AG08395 (cell line): ENCODE results near the gene REC114.
A peak's percentile ranks its signal among the peaks of the same experiment; 100 is the strongest.
"Not testable (repeated sequence)": the region's sequence is repeated elsewhere in the genome, so short reads cannot be mapped to it uniquely, and the experiment has no call there.

Experiments used
- DNase-seq: peaks from one replicate; pipeline ENCODE4 v3.0.0; 2012; ENCODE audit warnings: mixed read lengths, low spot score

Gene REC114, protein sequence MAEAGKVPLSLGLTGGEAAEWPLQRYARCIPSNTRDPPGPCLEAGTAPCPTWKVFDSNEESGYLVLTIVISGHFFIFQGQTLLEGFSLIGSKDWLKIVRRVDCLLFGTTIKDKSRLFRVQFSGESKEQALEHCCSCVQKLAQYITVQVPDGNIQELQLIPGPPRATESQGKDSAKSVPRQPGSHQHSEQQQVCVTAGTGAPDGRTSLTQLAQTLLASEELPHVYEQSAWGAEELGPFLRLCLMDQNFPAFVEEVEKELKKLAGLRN

GRCh38 chr15:73442968-73443367, at the start of gene REC114:
Gene REC114 (plus strand): TSS chr15:73443164. CDS start chr15:73443186, 22 bp downstream.
- no peak for DNase-seq

- DNase-seq, result no peak
These were observed 49.6 kb upstream of the REC114 start for GRCh38 chr15:73393336-73393735.

DNA sequence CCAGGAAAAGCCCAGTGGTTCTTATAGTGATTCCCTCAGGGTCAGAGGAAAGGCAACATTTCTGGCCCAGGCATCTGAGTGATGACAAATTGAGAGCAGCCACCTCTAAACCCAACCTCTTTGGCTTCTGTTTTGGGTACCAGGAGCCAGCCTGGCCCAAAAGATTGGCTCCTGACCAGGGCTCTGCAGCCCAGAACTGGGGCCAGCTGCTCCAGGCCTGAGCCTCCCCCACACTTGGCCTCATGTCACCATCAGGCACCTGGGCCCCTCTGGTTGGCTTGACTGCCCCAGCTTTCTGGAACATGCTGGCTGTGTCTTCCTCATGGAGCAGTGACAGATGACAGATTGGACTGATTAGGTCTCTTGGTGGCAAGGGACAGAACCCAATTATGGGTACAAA, 48.2 kb upstream of the REC114 start:
- no peak for DNase-seq

DNA sequence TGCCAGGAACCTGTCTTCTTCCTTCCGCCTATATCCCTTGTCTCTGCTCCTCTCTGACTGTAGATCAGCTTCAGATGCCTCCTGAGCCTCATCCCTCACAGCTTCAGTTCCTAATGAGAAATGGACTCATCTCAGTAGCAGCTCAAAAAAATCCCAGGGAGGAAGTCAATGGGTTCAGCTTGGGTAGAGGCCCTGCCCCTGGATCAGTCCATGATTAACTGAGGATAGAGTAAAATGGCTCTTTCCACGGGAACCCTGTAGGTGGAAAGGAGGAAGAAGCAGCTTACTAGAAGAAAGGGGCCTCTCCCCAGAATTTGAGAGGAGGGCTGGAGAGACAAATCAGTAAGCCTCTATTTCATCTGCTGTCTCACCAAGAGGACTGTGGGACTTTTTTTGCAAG, 47.3 kb upstream of the REC114 start:
- DNase-seq, result no peak

- no peak for DNase-seq
These were observed 45.5 kb upstream of the REC114 start for GRCh38 chr15:73397461-73397860.

GRCh38 chr15:73398861-73399260, 44.1 kb upstream of the REC114 start:
- no peak for DNase-seq

GRCh38 chr15:73400222-73400621, 42.7 kb upstream of the REC114 start:
- DNase-seq, result not testable (repeated sequence)

- DNase-seq, result peak; percentile 18
These were observed 39.8 kb upstream of the REC114 start for GRCh38 chr15:73403171-73403570.

DNA sequence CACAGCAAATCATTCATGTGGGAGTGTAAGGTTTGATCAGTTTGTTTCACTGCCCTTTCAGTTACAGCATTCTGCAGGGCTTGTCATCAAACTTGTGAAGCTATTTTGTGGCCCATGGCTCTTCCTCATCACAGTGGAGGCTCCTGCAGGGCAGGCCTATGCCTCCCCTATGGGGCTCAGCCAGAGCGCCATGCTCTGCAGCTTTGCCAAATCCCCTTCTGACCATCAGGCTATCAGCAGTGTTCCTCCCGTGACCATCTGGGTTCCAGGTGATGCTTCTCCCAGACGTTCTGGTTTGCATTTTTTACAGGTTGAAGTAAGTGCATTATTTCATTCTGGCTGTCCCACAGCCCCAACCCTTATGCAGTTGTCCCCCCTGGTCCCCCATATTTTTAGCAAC, 28.1 kb upstream of the REC114 start:
- no peak for DNase-seq

- DNase-seq, result no peak
These were observed 18.5 kb upstream of the REC114 start for GRCh38 chr15:73424506-73424905.

DNA sequence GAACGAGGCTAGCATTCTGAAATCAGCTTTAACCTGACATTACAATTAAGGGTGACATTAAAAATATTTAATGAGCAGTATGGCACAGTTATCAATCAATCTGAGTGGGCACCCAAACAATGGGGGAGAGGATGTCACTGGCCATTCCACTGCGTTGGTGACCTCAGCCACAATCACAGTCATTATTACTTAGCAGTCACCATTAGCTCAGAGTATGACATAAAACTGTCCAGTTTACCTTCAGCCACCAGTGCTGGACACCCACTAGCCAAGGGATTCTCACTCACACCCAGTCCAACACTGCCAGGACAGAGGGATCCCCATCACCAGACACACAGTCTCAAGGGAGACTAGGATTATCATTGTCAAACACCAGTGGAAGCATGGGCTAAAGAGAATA, 17.5 kb upstream of the REC114 start:
- no peak for DNase-seq

DNA sequence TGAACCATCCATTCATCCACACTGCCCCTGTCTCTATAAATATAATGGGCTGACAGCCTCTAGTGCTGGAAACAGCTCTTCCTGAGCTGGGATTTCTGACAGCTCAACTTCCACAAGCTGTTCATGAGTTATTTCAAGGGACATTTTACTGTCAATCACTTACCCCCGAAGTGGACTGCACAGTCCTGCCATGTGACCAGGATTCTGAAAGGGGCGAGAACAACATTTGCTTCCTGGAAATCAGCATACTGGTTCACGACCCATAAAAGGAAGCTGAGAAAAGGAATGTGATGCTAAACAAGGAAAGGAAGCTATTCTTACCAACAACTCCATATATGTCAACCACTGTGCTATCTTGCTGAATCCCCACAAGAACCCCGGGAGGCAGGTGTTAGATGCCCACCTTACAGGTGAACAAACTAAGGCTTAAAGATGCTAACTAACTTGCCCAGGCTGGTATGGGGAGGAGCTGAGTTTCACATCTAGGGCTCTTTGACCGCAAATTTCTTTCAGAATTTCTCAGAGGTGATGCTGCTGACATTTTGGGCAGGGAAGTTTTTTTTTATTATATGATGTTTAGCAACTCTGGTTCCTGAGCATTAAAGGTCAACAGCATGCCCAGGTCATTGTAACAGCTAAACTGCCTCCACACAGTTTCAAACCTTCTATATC, 16.5 kb upstream of the REC114 start:
- DNase-seq, result no peak

GRCh38 chr15:73431329-73431728, 11.6 kb upstream of the REC114 start:
- DNase-seq, result not testable (repeated sequence)

DNA sequence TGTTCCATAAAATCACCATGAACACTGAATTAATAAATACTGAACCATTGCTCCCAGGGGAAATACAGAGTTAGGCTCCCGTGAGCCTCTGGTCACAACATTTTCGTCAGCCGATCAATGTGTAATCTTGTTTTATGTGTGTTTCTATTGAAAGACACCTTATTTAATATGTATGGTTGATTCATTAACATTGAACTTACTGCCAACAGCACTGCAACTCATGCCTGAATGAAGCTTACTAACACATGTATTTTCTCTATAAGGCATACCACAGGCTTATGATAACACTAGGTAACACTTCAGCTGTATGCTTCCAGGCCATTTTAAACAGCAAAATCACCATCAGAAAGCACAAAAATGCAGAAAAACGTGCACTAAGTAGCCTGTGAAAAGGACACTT, 9.1 kb upstream of the REC114 start:
- DNase-seq, result no peak

- no peak for DNase-seq
These were observed 6.4 kb upstream of the REC114 start for GRCh38 chr15:73436613-73437012.

DNA sequence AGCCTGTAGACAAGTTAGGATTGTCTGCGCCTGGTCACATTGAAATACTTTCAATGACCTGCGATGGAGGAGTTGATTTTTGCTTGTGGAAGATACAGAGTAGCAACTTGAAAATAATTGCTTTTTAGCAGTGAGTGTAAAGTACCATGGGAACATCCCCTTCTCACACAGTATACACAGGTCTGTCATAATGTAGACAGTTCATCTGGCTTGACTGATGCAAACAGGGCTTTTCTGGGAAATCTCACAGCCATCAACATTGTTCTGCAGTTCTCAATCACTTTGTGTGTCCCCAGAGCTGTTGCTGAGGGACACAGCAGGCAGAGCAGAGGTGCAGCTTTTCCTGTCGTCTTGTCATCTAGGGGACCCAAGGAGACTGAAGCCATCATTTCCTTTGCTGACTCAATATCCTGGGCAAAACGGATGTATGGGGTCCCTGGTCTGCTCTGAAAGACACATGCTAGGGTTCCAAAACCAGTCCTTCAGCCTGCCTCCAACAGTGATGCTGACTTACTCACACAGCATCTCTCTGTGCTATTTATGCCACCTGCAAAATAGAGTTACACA, 5.3 kb upstream of the REC114 start:
- no peak for DNase-seq

DNA sequence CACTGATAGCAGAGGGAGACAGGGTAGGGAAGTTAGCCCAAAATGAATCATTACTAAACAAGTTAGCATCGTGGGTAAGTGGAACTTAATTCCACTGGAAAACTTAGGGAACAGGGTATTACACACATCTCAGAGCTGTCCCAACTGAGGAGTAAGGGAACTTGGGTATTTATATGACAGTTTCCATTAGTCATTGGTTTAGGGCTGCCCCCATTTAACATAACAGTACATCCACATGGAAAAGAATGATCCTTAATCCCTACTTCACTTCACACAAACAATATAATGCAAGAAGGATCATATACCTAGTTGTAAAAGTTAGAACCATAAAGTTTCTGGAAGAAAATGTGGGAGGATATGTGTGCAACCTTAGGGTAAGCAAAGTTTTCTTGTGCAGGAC, 4.3 kb upstream of the REC114 start:
- DNase-seq, result no peak

DNA sequence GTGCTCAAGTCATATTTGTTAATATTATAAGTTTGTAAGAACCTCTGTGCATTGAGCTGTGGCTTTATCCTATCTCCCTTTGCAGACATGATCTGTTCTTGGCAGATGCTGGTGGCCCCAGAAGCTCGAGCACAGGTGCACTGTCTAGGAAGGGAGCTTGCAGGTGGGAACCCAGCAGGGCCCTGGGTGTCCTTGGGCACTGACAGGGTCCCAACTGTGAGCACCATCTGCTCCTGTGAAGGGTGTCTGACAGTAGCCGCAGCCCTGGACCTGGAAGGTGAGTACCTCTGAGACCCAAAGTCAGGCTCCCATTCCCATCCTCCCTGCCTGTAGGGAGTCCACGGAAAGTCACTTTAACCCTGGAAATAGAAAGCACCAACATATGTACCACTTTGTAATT, 2.4 kb upstream of the REC114 start:
- DNase-seq, result no peak

- no peak for DNase-seq
These were observed 543 bp upstream of the REC114 start for GRCh38 chr15:73442421-73442820.

GRCh38 chr15:73447471-73447870, 4.5 kb downstream of the REC114 start:
- DNase-seq, result not testable (repeated sequence)

GRCh38 chr15:73448158-73448758, 5.3 kb downstream of the REC114 start:
- not testable (repeated sequence) for DNase-seq

GRCh38 chr15:73449980-73450379, 7.0 kb downstream of the REC114 start:
- DNase-seq, result not testable (repeated sequence)

- no peak for DNase-seq
These were observed 11.1 kb downstream of the REC114 start for GRCh38 chr15:73454096-73454495.
